HepG2 (cell line): ENCODE measurements around the gene HSD3B7. TPM values are rescaled to one million over a fixed set of nuclear protein-coding genes. Genes with fewer than 3 reads are reported as not detected.
A peak's percentile ranks its signal among the peaks of the same experiment; 100 is the strongest.

Experiments used
- CBFB ChIP-seq: sonication (generic); formaldehyde crosslinking; IDR thresholded peaks from 2 replicates; pipeline ENCODE4 v1.4.0; 2020; ENCODE audit warnings: missing genetic modification reagents
- EEA1 ChIP-seq: sonication (generic); formaldehyde crosslinking; IDR thresholded peaks from 2 replicates; pipeline ENCODE4 v1.5.1; 2020; ENCODE audit warnings: mild to moderate bottlenecking, missing genetic modification reagents, borderline replicate concordance
- ELF3 ChIP-seq: IDR thresholded peaks from 2 replicates; pipeline ENCODE4 v1.6.1; 2016; ENCODE audit warnings: missing genetic modification reagents, missing compliant biosample characterization
- HNRNPK ChIP-seq: fragments of 200-400 bp; formaldehyde crosslinking; IDR thresholded peaks from 2 replicates; pipeline ENCODE4 v1.6.1; 2018; ENCODE audit warnings: low read length, low read depth, moderate library complexity, mild to moderate bottlenecking; ENCODE audit not compliant: poor library complexity, severe bottlenecking
- KLF15 ChIP-seq: sonication (generic); formaldehyde crosslinking; IDR thresholded peaks from 2 replicates; pipeline ENCODE4 v1.8.1; 2023; ENCODE audit warnings: borderline replicate concordance, mild to moderate bottlenecking, inconsistent platforms, missing genetic modification reagents, mixed read lengths
- MAX ChIP-seq: IDR thresholded peaks from 2 replicates; pipeline ENCODE4 v1.6.1; 2012; ENCODE audit warnings: inconsistent platforms
- MXD3 ChIP-seq: IDR thresholded peaks from 2 replicates; pipeline ENCODE4 v1.6.1; 2016; ENCODE audit warnings: mild to moderate bottlenecking, missing biosample characterization, missing genetic modification reagents
- NR2C2 ChIP-seq: sonication (generic); formaldehyde crosslinking; IDR thresholded peaks from 2 replicates; pipeline ENCODE4 v1.4.0; 2020; ENCODE audit warnings: missing genetic modification reagents, mild to moderate bottlenecking, moderate library complexity, borderline replicate concordance
- PAF1 ChIP-seq: IDR thresholded peaks from 2 replicates; pipeline ENCODE4 v1.6.1; 2016; ENCODE audit warnings: missing genetic modification reagents, missing compliant biosample characterization
- SNAPC2 ChIP-seq: sonication (generic); formaldehyde crosslinking; IDR thresholded peaks from 2 replicates; pipeline ENCODE4 v1.8.1; 2022; ENCODE audit warnings: mild to moderate bottlenecking, missing genetic modification reagents
- THAP9 ChIP-seq: sonication (generic); formaldehyde crosslinking; IDR thresholded peaks from 2 replicates; pipeline ENCODE4; 2020; ENCODE audit warnings: missing genetic modification reagents, mild to moderate bottlenecking, borderline replicate concordance
- TRIM22 ChIP-seq: fragments of 450-650 bp; IDR thresholded peaks from 2 replicates; pipeline ENCODE4 v1.6.1; 2017
- ZBTB3 ChIP-seq: sonication (generic); formaldehyde crosslinking; IDR thresholded peaks from 2 replicates; pipeline ENCODE4 v1.4.0; 2020; ENCODE audit warnings: low read depth, mild to moderate bottlenecking, moderate library complexity, missing genetic modification reagents, borderline replicate concordance
- ZBTB8A ChIP-seq: sonication (generic); formaldehyde crosslinking; IDR thresholded peaks from 2 replicates; pipeline ENCODE4 v1.4.0; 2020; ENCODE audit warnings: mild to moderate bottlenecking, low read depth, missing genetic modification reagents, borderline replicate concordance
- ZMAT3 ChIP-seq: sonication (generic); formaldehyde crosslinking; conservative IDR thresholded peaks from 2 replicates; pipeline ENCODE4 v1.7.0; 2021; ENCODE audit warnings: missing genetic modification reagents
- ZNF382 ChIP-seq: sonication (generic); formaldehyde crosslinking; IDR thresholded peaks from 2 replicates; pipeline ENCODE4 v1.5.0; 2020; ENCODE audit warnings: missing genetic modification reagents, mild to moderate bottlenecking, borderline replicate concordance
- ZNF430 ChIP-seq: sonication (generic); formaldehyde crosslinking; IDR thresholded peaks from 2 replicates; pipeline ENCODE4 v1.9.0; 2021; ENCODE audit warnings: mild to moderate bottlenecking, missing genetic modification reagents
- ZSCAN29 ChIP-seq: sonication (generic); formaldehyde crosslinking; conservative IDR thresholded peaks from 2 replicates; pipeline ENCODE4 v1.4.0; 2020; ENCODE audit warnings: mild to moderate bottlenecking, missing genetic modification reagents
- polyA plus RNA-seq, 8 experiments: library from polyadenylated mRNA; depleted of rRNA in 3 of 8; stranded (reverse) in 7 of 8; unstranded in 1 of 8; fragments of >200 nt; fragmentation: Illumina TruSeq in 4 of 8; extraction: Trizol in 4 of 8; gene quantifications; 2 replicates each; pipeline versions ENCODE4 v1.2.1 to v1.2.3, GENCODE V29; 2011 to 2016; ENCODE audit warnings: low read depth in 4 of 8, missing spikeins in 1 of 8, mixed read lengths in 1 of 8; ENCODE audit not compliant: insufficient read depth in 1 of 8
- total RNA-seq, 5 experiments: library from RNA; depleted of rRNA; stranded (reverse); fragments of >200 nt; fragmentation: Illumina TruSeq; extraction: Trizol; gene quantifications; 2 replicates each; pipeline ENCODE4 v1.2.3, GENCODE V29; 2016; ENCODE audit warnings: low read depth in 1 of 5
- TF ChIP-seq, protein P1 (sequence below): sonication (generic); formaldehyde crosslinking; IDR thresholded peaks from 2 replicates; pipeline ENCODE4 v1.5.0; 2020; ENCODE audit warnings: mild to moderate bottlenecking, missing genetic modification reagents, moderate library complexity
- TF ChIP-seq, protein P2 (sequence below): sonication (generic); formaldehyde crosslinking; IDR thresholded peaks from 2 replicates; pipeline ENCODE4 v1.8.0; 2022; ENCODE audit warnings: missing genetic modification reagents, mild to moderate bottlenecking, moderate library complexity, borderline replicate concordance

The HSD3B7 gene
- total and polyA plus RNA-seq, 2 of the 13 experiments (the other 11 are each of a cell fraction or from before 2014, with no cell fraction given) = 32.9 to 69.7 TPM

DNA sequence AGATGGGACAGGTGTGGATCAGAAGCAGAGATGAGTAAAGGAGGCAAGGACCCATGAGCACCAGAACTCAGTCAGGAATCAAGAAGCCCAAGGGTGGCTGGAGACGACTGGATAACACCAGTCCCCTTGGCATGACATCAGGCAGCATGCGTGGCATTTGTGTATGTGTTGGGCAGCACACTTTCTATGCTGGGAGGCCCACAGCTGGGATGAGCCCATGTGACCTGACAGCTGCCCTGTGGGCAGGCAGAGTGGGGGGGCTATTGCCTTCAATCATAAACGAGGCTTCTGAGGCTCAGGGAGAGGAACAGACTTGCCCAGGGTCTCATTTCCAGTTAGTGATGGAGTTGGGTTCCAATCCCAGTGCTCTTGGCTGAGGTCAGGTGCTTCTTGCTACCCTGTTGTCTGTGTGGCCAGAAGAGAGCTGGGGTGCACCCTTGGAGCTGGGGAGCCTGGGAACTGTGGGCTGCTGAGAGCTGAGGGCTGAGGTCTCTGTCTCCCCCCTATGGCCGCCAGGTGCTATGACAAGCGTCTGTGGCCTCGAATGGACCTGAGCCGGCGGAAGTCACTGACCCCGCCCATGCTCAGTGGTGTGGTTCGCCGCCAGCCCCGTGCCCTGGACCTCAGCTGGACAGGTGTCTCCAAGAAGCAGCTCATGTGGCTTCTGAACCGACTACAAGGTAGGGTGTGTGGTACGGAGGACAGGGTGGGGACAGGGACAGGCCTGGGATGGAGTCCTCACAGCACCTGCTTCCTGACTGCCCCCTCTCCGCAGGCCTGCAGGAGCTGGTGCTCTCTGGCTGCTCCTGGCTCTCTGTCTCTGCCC is 43.2 kb upstream of the HSD3B7 start (continued):
- TF ChIP-seq EEA1 (CRISPR knock-in tag) = no peak; the same call in 1 of the 2 replicates
- no peak; the same call in 1 of the 2 replicates for TF ChIP-seq NR2C2 (CRISPR knock-in tag)
- no peak for TF ChIP-seq PAF1 (CRISPR knock-in tag)
- TF ChIP-seq, protein P1, sequence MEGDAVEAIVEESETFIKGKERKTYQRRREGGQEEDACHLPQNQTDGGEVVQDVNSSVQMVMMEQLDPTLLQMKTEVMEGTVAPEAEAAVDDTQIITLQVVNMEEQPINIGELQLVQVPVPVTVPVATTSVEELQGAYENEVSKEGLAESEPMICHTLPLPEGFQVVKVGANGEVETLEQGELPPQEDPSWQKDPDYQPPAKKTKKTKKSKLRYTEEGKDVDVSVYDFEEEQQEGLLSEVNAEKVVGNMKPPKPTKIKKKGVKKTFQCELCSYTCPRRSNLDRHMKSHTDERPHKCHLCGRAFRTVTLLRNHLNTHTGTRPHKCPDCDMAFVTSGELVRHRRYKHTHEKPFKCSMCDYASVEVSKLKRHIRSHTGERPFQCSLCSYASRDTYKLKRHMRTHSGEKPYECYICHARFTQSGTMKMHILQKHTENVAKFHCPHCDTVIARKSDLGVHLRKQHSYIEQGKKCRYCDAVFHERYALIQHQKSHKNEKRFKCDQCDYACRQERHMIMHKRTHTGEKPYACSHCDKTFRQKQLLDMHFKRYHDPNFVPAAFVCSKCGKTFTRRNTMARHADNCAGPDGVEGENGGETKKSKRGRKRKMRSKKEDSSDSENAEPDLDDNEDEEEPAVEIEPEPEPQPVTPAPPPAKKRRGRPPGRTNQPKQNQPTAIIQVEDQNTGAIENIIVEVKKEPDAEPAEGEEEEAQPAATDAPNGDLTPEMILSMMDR (CRISPR knock-in tag) = peak; percentile 99
- TF ChIP-seq HNRNPK = no peak
- TF ChIP-seq ZNF430 (CRISPR knock-in tag) = no peak
- TF ChIP-seq SNAPC2 = no peak
- peak; percentile 47; the same call in 1 of the 2 replicates for TF ChIP-seq THAP9 (CRISPR knock-in tag)
- no peak for TF ChIP-seq ZSCAN29 (CRISPR knock-in tag)
- no peak for TF ChIP-seq MXD3 (CRISPR knock-in tag)
- TF ChIP-seq CBFB (CRISPR knock-in tag) = no peak
- TF ChIP-seq, protein P2, sequence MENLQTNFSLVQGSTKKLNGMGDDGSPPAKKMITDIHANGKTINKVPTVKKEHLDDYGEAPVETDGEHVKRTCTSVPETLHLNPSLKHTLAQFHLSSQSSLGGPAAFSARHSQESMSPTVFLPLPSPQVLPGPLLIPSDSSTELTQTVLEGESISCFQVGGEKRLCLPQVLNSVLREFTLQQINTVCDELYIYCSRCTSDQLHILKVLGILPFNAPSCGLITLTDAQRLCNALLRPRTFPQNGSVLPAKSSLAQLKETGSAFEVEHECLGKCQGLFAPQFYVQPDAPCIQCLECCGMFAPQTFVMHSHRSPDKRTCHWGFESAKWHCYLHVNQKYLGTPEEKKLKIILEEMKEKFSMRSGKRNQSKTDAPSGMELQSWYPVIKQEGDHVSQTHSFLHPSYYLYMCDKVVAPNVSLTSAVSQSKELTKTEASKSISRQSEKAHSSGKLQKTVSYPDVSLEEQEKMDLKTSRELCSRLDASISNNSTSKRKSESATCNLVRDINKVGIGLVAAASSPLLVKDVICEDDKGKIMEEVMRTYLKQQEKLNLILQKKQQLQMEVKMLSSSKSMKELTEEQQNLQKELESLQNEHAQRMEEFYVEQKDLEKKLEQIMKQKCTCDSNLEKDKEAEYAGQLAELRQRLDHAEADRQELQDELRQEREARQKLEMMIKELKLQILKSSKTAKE = no peak
- no peak for TF ChIP-seq KLF15 (CRISPR knock-in tag)
- no peak for TF ChIP-seq ZBTB3 (CRISPR knock-in tag)
- no peak; the same call in 1 of the 2 replicates for TF ChIP-seq ELF3 (CRISPR knock-in tag)
- no peak for TF ChIP-seq ZNF382 (CRISPR knock-in tag)
- peak; percentile 71; the same call in 1 of the 2 replicates for TF ChIP-seq MAX
- TF ChIP-seq ZBTB8A = no peak
- no peak for TF ChIP-seq TRIM22
- no peak for TF ChIP-seq ZMAT3 (CRISPR knock-in tag)
